Hypothalamus (tissue), 51 donors: ENCODE measurements around the gene SLC36A3.
A peak's percentile ranks its signal among the peaks of the same experiment; 100 is the strongest.
"Not testable (repeated sequence)": the region's sequence is repeated elsewhere in the genome, so short reads cannot be mapped to it uniquely, and the experiment has no call there.

Experiments
- DNase-seq, 51 donors: peaks; one replicate each; lab custom pipeline; 2025; lab: John Stamatoyannopoulos, UW

SLC36A3 gene

DNA sequence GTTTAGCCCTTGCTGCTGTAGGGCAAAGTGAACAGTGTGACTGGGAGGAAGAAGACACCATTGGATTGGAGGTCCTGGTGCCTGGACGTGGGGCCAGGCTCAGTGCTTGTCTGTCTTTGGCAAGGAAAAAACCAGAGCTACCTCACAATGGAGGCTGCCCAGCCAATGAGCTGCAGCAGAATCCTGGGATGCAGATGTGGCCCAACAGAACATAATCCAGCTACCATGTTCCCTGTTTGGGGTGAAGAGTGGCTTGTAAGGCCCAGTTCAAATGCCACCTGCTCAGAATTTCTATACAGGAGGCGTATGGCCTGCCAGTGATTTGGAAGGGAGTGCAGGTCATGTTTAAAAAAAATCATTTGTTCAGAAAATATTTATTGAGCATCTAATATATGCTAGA, at the start of gene SLC36A3:
Gene SLC36A3 (minus strand): TSS at position 101 of the 400 bp plus-strand sequence. CDS start 412 bp downstream, outside the sequence.
- DNase-seq: no peak

DNA sequence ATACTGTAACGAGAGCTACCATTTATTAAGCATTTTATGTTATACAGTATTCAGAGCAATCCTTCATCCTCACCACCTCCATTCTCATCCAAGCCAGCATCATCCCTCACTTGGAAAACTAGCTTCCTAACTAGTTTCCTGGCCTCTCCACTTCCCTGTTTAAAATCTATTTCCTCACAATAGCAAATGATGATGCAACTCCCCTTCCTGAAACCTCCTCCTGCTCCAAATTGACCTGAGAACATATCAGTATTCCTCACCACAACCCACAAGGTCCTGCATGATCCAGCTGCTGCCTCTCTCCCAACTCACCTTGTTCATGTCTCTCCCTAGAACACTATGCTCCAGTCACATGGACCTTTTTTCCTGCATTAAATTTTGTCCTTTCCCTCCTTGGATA, 48.1 kb upstream of the SLC36A3 start:
- no peak for DNase-seq

DNA sequence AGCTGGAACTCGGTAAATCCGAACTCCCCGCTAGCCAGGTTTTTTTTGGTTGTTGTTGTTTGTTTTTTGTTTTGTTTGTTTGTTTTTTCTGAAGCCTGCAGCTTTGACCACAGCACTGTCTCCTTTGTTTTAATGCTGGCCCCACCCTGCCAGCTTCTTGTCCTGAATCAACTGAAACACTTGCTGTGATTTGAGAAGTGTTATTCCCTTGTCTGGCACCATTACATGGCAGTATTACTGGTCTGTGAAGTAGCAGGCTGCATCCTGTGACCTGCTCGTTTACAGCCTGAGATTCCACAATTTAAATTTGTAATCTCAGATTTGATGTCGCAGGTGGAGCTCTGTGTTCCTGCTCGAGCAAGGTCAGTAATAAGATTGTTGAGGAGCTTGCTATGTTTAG, 45.2 kb upstream of the SLC36A3 start:
- DNase-seq: no peak

- DNase-seq: no peak
Measured at GRCh38 chr5:151347369-151347768, 43.8 kb upstream of the SLC36A3 start, which contains the start of gene SLC36A2. Gene SLC36A2, minus strand, starts transcription at chr5:151347559. Its CDS starts 99 bp downstream, at chr5:151347460.

DNA sequence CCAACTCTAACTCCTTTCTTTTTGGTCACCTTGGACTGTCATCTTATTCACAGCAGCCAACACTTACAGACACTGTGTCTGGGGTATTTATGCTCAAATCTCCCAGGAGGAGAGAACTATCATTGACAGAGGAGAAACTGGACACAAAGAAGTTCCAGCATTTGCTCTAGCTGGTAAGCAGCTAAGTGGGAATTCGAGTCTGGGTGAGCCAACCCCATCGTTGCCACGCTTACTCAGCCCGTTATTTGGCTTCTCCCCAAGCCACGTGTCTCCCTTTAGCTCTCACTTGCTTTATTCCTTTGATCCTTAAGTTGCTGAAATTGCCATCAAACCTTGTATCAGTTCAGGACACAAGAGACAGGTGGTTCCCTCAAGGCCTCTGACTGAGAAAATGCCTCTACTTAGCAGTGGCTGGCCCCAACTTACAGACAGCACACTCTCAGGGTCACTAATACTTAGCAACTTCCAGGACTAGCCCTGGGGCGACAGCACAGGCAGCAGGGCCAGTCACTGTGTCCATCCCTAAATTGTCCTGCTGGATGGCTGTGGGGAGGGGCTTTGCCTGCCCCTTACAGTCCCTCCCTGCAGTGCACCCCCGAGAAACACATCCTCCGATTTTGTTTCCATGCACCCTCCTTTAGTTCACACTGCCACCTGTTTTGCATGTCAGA, 42.4 kb upstream of the SLC36A3 start:
- DNase-seq: no peak

DNA sequence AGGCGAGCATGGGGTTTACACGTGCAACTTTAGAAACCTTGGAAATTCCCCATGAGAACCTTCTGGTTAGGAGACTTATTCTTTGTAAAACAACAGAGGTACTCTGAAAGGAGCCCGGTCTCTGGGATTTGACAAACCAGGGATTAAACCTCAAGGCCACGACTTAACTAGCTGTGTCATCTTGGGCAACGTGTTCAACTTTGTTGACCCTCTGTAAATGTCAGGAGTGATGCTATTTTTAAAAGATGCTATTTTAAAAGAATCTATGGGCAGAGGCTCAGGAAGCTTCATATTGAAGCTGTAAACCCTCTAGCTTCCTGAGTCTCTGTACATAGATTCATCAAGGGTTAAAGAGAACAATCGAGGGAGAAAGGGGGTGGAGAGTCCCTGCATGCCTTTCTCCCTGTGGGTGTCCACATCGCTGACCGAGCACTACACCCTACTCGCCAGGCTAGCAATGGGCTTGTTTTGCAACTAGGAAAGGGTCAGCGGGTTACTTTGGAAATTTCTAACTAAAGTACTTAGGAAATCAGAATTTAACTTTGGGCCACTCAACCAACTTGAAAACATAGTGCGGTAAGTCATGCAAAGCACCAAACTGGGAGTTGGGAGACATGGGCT, 41.7 kb upstream of the SLC36A3 start:
- no peak for DNase-seq

DNA sequence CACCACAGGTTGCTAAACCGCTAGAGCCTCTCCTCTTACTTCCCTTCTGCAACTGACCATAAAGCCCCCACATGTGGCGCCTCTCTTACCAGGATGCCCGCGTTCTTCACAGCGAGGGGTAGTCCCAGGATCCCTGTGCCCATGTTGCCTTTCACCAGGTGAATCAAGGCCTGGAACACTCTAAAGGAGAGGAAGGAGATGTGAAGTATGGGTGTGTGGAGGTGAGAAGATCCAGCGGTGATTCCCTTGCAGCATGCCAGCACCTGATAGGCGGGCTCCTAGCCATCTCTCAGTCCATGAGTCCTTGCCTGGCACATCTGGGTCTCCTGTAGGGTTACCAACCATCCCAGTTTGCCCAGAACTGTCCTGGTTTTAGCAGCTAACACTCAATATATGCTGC, 40.5 kb upstream of the SLC36A3 start:
- DNase-seq: no peak

GRCh38 chr5:151340004-151340403, 36.4 kb upstream of the SLC36A3 start:
- no peak for DNase-seq

DNA sequence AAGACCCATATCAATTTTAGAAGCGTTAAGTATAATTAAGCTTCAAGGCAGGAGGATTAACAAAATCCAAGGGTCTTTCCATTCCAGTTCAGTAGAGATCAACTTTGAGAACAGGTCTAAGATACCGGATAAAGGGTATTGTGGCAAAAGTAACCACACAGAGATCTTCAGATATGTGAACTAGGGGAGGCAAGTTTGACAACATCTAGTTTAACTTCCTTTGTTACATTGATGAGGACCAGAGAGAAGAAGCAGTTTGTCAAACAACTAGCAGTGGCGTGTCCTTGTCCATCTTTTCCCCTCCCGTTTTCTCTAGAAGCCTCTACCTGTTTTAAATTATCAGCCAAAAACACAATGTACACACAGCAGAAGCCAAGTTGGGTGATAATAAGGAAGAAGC, 35.2 kb upstream of the SLC36A3 start:
- no peak for DNase-seq

GRCh38 chr5:151332857-151333256, 29.3 kb upstream of the SLC36A3 start:
- no peak for DNase-seq

- no peak for DNase-seq
Measured at GRCh38 chr5:151328734-151329133, 25.2 kb upstream of the SLC36A3 start.

DNA sequence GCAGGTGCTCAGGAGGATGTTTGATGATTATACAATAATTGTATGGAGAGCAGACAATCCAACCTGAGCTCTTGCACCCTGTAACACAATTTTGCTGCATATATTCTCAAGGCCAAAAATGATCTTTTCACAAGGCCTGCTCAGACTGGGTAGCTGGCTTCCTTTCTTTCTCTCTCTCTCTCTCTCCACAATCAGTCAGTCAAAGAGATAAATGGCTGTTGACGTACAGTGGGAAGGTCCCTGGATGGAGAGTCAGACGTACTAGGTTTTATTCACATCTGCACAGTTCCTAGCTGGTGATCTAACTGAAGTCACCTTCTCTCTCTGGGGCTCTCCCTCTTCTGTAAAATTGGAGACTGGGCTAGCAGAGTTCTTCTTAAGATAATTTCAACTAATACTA, 24.0 kb upstream of the SLC36A3 start:
- DNase-seq: no peak

GRCh38 chr5:151326266-151326665, 22.7 kb upstream of the SLC36A3 start:
- DNase-seq: no peak

DNA sequence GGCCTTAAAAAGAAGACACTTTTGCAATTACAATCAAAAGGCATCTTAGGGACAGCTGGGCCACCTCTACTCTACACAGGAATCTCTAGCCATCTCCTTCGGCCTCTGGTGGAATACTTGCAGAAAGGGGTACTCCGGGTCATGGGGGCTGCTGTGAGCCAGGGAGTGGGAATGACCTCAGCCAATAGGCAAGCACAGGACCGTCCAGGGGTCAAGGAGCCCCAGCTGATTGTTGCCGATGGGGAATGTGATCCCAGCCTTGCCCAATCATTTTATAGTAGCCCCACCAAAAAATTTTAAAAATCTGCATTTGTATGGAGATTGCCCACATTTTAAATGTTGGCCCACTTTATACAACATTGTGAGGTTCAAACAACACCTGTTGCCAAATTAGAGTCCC, 16.9 kb upstream of the SLC36A3 start:
- DNase-seq: no peak

DNA sequence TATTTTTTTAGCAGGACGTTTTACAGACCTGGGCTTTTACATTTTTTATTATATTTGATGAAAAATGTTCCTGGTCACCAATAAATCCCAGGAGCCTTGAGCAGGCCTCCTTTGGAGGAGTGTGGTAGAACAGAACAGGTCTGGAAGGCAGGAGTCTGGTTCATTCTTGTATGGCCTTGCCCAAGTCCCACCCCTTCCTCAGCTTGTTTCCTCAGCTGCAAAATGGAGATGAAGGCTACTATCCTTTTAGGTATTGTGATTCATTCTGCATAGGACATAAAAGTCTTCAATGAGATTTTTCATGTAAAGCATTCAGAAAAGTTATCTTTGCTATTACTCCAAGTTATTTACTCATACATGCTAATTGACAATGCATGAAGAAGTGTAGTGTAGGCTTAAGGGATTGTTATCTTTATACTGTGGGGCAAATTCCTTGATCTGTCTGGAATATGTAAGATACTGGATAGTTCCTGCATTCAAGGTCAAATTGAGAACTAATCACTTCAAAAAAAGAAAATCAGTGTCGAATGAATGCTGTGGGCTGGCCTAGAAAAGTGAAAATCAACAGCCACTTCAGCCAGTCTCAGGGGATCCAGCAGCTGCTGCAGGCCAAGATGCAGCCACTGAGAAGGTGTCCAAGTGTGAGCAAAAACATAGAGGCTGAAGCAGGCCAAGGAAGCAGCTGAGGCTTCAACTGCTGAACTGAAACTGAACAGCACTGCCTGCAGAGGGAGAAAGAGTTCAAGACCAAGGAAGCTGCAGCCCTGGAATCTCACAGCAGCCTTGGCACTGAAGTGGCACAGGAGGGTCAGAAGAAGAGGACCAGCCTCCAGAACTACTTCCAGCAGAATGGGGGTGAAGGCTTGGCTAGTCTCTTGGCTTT, 15.5 kb upstream of the SLC36A3 start:
- peak in 12 of 51 donors; percentile 10 to 33 (median 16) for DNase-seq

DNA sequence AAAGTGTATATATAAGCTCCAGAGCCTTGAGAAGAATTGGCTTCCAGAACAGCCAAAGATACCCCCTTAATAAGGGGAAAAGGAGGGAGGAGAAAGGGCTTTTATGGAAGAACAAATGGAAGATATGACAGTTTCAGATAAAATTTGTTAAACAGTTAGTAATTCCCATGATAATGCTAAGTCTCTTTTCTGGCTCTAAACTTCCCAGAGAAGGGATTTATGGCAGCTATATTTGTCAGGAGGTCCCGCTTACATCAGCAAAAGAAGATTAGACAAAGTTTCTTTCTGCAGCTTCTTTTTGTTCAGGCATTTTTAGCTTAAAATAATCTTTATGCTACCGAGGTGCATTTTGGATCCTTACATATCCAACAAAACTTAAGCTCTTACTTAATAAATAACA, 14.3 kb upstream of the SLC36A3 start:
- no peak for DNase-seq

- DNase-seq: peak in 29 of 51 donors; percentile 2 to 61 (median 16)
Measured at GRCh38 chr5:151315998-151316597, 12.5 kb upstream of the SLC36A3 start.

- no peak for DNase-seq
Measured at GRCh38 chr5:151313357-151313756, 9.8 kb upstream of the SLC36A3 start.

GRCh38 chr5:151312756-151313324, 9.3 kb upstream of the SLC36A3 start:
- DNase-seq: no peak

DNA sequence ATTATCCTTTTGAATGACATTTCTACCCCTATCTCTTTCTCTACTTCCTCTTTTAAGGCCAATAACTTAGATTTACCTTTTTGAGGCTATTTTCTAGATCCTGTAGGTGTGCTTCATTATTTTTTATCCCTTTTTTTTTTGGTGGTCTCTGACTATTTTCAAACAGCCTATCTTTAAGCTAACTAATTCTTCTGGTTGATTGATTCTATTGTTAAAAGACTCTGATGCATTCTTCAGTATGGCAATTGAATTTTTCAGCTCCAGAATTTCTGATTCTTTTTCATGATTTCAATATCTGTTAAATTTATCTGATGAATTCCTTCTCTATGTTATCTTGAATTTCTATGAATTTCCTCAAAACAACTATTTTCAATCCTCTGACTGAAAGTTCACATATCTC, 7.4 kb upstream of the SLC36A3 start:
- DNase-seq: no peak

DNA sequence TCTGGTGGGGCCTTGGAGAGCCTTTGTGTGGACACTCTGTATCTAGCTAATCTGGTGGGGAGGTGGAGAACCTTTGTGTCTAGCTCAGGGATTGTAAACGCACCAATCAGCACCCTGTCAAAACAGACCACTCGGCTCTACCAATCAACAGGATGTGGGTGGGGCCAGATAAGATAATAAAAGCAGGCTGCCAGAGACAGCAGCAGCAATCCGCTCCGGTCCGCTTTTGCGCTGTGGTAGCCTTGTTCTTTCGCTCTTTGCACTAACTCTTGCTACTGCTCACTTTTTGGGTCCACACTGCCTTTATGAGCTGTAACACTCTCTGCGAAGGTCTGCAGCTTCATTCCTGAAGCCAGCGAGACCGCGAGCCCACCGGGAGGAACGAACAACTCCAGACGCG, 6.3 kb upstream of the SLC36A3 start:
- not testable (repeated sequence) for DNase-seq
